HepG2 (cell line): ENCODE measurements around the gene HSPB9. TPM values are rescaled to one million over a fixed set of nuclear protein-coding genes. Genes with fewer than 3 reads are reported as not detected.

Source experiments
- ARID5B ChIP-seq: IDR thresholded peaks from 2 replicates; pipeline ENCODE4 v1.4.0; 2020; ENCODE audit warnings: mild to moderate bottlenecking, missing genetic modification reagents
- ARNTL ChIP-seq: sonication (generic); formaldehyde crosslinking; IDR thresholded peaks from 2 replicates; pipeline ENCODE4 v1.4.0; 2020; ENCODE audit warnings: mild to moderate bottlenecking, missing genetic modification reagents
- CREB3 ChIP-seq: sonication (generic); formaldehyde crosslinking; IDR thresholded peaks from 2 replicates; pipeline ENCODE4 v1.5.0; 2020; ENCODE audit warnings: missing genetic modification reagents
- FOXA3 ChIP-seq: IDR thresholded peaks from 2 replicates; pipeline ENCODE4 v1.6.1; 2016; ENCODE audit warnings: missing genetic modification reagents, missing compliant biosample characterization
- IRF2 ChIP-seq: IDR thresholded peaks from 2 replicates; pipeline ENCODE4 v1.6.1; 2018; ENCODE audit warnings: missing genetic modification reagents, missing compliant biosample characterization
- KAT2B ChIP-seq: fragments of 150-350 bp; IDR thresholded peaks from 2 replicates; pipeline ENCODE4 v1.6.1; 2014; ENCODE audit warnings: low read depth, low read length, borderline replicate concordance
- KDM4B ChIP-seq: sonication (generic); formaldehyde crosslinking; IDR thresholded peaks from 2 replicates; pipeline ENCODE4 v1.4.0; 2020; ENCODE audit warnings: missing genetic modification reagents
- KDM5B ChIP-seq: sonication (generic); formaldehyde crosslinking; IDR thresholded peaks from 2 replicates; pipeline ENCODE4 v1.4.0; 2020; ENCODE audit warnings: missing genetic modification reagents, mild to moderate bottlenecking, borderline replicate concordance
- KLF16 ChIP-seq, 2 experiments: sonication (generic) in 1 of 2; formaldehyde crosslinking in 1 of 2; IDR thresholded peaks; 2 replicates each; pipeline versions ENCODE4 v1.6.1 to v1.8.0; 2016 to 2023; ENCODE audit warnings: missing genetic modification reagents in 2 of 2, missing compliant biosample characterization in 1 of 2
- KLF9 ChIP-seq: IDR thresholded peaks from 2 replicates; pipeline ENCODE4 v1.6.1; 2016; ENCODE audit warnings: low read depth
- MTF1 ChIP-seq: sonication (generic); formaldehyde crosslinking; IDR thresholded peaks from 2 replicates; pipeline ENCODE4 v1.5.0; 2020; ENCODE audit warnings: missing genetic modification reagents
- PHF21A ChIP-seq: sonication (generic); formaldehyde crosslinking; IDR thresholded peaks from 2 replicates; pipeline ENCODE4 v1.5.0; 2020; ENCODE audit warnings: mild to moderate bottlenecking, missing genetic modification reagents
- PHF8 ChIP-seq: sonication (generic); formaldehyde crosslinking; IDR thresholded peaks from 2 replicates; pipeline ENCODE4 v1.5.0; 2020; ENCODE audit warnings: missing genetic modification reagents
- PPARG ChIP-seq: conservative IDR thresholded peaks from 2 replicates; pipeline ENCODE4 v1.6.1; 2016; ENCODE audit warnings: missing biosample characterization, missing genetic modification reagents
- RNF2 ChIP-seq: fragments of 450-650 bp; conservative IDR thresholded peaks from 2 replicates; pipeline ENCODE4 v1.6.1; 2016; ENCODE audit warnings: low read depth
- ZFP1 ChIP-seq: IDR thresholded peaks from 2 replicates; pipeline ENCODE4 v1.6.1; 2016
- ZNF282 ChIP-seq: fragments of 450-650 bp; IDR thresholded peaks from 2 replicates; pipeline ENCODE4 v1.6.1; 2018; ENCODE audit not compliant: partially characterized antibody
- ZNF557 ChIP-seq: sonication (generic); formaldehyde crosslinking; IDR thresholded peaks from 2 replicates; pipeline ENCODE4 v1.4.0; 2020; ENCODE audit warnings: missing genetic modification reagents
- ZNF770 ChIP-seq: sonication (generic); formaldehyde crosslinking; IDR thresholded peaks from 2 replicates; pipeline ENCODE4 v1.5.0; 2020; ENCODE audit warnings: mild to moderate bottlenecking, missing genetic modification reagents
- polyA plus RNA-seq, 8 experiments: library from polyadenylated mRNA; depleted of rRNA in 3 of 8; stranded (reverse) in 7 of 8; unstranded in 1 of 8; fragments of >200 nt; fragmentation: Illumina TruSeq in 4 of 8; extraction: Trizol in 4 of 8; gene quantifications; 2 replicates each; pipeline versions ENCODE4 v1.2.1 to v1.2.3, GENCODE V29; 2011 to 2016; ENCODE audit warnings: low read depth in 4 of 8, missing spikeins in 1 of 8, mixed read lengths in 1 of 8; ENCODE audit not compliant: insufficient read depth in 1 of 8
- total RNA-seq, 5 experiments: library from RNA; depleted of rRNA; stranded (reverse); fragments of >200 nt; fragmentation: Illumina TruSeq; extraction: Trizol; gene quantifications; 2 replicates each; pipeline ENCODE4 v1.2.3, GENCODE V29; 2016; ENCODE audit warnings: low read depth in 1 of 5
- TF ChIP-seq, protein P1 (sequence below): sonication (generic); formaldehyde crosslinking; IDR thresholded peaks from 2 replicates; pipeline ENCODE4 v1.8.1; 2022; ENCODE audit warnings: low read depth, mild to moderate bottlenecking, missing genetic modification reagents

The HSPB9 gene
- total and polyA plus RNA-seq, 2 of the 13 experiments (the other 11 are each of a cell fraction or from before 2014, with no cell fraction given): 0.05 to 0.24 TPM

DNA sequence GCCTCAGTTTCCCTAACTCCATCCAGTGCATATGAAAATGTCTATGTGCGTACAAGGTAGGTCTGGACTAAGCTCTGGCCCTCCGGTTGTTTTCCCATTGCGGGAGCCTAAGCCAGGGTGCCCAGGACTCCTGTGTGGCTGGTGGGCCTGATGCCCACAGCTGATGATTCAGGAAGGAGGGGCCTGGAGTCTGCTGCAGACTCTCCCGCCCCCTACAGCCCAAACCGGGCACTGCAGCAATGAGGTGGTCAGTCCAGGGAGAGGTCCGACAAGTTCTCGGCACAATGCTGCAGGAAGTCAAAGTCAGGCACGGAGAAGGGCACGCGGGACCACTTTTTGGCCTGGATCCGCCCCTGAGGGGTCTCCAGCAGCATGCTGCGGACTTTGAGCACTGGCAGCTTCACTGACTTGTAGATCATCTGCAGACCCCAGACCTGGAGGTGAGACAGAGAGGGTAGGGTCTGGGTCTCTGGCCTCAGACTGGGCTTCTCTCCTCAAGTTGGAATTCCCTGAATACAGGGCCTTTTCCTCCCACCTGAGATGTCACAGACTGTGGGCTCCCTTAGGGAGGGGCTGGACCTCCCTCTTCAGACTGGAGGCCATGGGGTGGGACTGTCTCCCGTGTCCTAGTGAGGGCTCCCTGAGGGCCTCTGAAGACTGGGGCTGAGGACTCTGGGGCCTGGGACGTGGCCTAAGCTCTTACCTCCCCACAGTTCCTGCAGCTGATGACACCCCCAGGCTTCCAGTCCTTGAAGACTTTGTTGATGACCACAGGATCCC lies 20.9 kb upstream of the HSPB9 start (continued):
- no peak; the same call in 1 of the 2 replicates for TF ChIP-seq KDM5B (CRISPR knock-in tag)
- TF ChIP-seq ARNTL (CRISPR knock-in tag): no peak
- peak; percentile 47; the same call in 1 of the 2 replicates for TF ChIP-seq KDM4B (CRISPR knock-in tag)
- no peak for TF ChIP-seq KLF16 (CRISPR knock-in tag; IDR thresholded peaks at IDR 0.05)
- TF ChIP-seq MTF1: no peak
- TF ChIP-seq FOXA3: peak; percentile 19; the same call in 1 of the 2 replicates
- no peak for TF ChIP-seq ZNF770 (CRISPR knock-in tag)
- TF ChIP-seq ARID5B: no peak
- TF ChIP-seq, protein P1, sequence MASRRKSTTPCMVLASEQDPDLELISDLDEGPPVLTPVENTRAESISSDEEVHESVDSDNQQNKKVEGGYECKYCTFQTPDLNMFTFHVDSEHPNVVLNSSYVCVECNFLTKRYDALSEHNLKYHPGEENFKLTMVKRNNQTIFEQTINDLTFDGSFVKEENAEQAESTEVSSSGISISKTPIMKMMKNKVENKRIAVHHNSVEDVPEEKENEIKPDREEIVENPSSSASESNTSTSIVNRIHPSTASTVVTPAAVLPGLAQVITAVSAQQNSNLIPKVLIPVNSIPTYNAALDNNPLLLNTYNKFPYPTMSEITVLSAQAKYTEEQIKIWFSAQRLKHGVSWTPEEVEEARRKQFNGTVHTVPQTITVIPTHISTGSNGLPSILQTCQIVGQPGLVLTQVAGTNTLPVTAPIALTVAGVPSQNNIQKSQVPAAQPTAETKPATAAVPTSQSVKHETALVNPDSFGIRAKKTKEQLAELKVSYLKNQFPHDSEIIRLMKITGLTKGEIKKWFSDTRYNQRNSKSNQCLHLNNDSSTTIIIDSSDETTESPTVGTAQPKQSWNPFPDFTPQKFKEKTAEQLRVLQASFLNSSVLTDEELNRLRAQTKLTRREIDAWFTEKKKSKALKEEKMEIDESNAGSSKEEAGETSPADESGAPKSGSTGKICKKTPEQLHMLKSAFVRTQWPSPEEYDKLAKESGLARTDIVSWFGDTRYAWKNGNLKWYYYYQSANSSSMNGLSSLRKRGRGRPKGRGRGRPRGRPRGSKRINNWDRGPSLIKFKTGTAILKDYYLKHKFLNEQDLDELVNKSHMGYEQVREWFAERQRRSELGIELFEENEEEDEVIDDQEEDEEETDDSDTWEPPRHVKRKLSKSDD: no peak
- TF ChIP-seq KLF9 (CRISPR knock-in tag): 0 out of 2 replicates have a peak, but pooled peaks have one; percentile 55
- TF ChIP-seq ZFP1 (CRISPR knock-in tag): 0 out of 2 replicates have a peak, but pooled peaks have one; percentile 36
- no peak for TF ChIP-seq KAT2B
- no peak for TF ChIP-seq PPARG (CRISPR knock-in tag)
- no peak for TF ChIP-seq CREB3 (CRISPR knock-in tag)
- TF ChIP-seq ZNF282: no peak
- TF ChIP-seq RNF2: no peak
- no peak; the same call in 1 of the 2 replicates for TF ChIP-seq IRF2 (CRISPR knock-in tag)
- no peak for TF ChIP-seq ZNF557 (CRISPR knock-in tag)
- TF ChIP-seq PHF8 (CRISPR knock-in tag): no peak
- no peak for TF ChIP-seq PHF21A (CRISPR knock-in tag)
